GM23248 (cell line): ENCODE results near the gene SPC25.

Source experiments
- EZH2 ChIP-seq: fragments of 200-600 bp; sonication (generic); IDR thresholded peaks from 2 replicates; pipeline ENCODE4 v1.6.1; 2018; ENCODE audit warnings: antibody characterized with exemption, mild to moderate bottlenecking; ENCODE audit not compliant: insufficient read depth, poor library complexity, severe bottlenecking
- EZH2phosphoT487 ChIP-seq: fragments of 200-600 bp; sonication (generic); IDR thresholded peaks from 2 replicates; pipeline ENCODE4 v1.6.1; 2018; ENCODE audit warnings: antibody characterized with exemption, moderate library complexity, mild to moderate bottlenecking, low read depth; ENCODE audit not compliant: insufficient read depth

DNA sequence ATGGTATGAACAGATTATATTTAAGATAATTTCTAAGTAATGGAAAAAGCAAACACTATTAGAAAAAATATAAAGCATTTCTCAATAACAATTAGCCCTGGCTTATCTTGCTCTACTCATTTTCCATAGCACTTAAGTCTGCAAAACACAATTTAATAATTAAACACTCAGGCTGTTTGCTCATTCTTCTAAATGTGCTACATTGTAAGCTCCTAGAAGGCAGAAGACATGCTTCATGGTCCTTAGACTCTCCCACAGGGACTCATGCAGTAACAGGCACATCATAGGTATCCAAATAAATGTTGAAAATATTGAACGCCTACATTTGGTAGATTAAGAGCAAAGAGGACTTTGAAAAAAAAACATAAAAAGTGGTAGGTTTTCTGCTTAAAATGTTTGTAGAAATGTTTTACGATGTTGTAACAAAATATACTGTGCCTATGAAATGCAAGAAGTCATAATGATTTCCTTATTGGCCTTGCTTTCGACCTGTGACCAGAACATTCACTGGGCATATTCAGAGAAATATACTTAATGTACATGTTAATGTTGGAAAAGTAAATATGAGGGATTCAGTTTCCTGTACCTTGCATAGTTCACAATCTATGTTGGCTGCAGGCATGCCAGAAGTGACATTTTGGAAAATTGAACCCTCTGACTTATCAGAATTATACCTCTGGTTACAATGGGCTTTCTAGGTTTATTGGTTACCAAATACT is 38.0 kb upstream of the SPC25 start:
- TF ChIP-seq EZH2 (no peak), EZH2phosphoT487 (no peak)
